GM03348 (cell line): ENCODE results near the gene PRR32.
"Not testable (repeated sequence)": the region's sequence is repeated elsewhere in the genome, so short reads cannot be mapped to it uniquely, and the experiment has no call there.

Experiments used
- DNase-seq: peaks from one replicate; pipeline ENCODE4 v3.0.0; 2012; ENCODE audit warnings: low spot score

The PRR32 gene, protein sequence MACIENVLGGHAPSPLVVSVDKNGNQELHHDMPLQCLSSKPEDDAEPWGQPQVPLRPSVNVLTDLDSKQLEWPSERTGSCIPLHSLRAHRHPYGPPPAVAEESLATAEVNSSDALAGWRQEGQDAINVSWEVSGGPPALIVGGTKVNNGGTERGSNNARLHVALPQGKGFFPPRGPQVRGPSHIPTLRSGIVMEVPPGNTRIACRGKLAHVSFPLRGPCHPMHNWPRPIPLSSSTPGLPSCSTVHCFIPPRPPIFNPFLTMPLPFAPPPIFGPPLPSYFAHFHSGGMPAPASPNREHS

DNA sequence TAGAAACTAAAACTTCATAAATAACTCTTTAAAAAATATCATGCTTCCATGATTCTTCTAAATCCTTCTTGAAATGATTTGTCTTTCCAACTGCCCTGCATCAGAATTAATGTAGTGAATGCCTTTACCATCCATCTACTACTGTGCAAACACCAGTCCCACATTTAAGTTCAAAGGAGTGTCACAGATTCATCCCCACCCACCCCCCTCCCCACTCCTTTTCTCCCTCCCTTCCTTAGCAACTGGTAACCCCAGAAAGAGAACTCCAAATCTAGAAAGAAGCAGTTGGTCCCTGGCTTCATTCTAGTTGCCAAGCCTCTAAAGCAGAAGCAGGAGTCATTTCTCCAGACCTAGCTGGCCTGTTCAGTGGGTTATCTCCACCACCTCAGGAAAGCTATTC is at the start of gene PRR32:
Gene PRR32, plus strand, starts transcription at position 301 of the 400 bp plus-strand sequence. CDS start 115 bp downstream, outside the sequence.
- DNase-seq: no peak

DNA sequence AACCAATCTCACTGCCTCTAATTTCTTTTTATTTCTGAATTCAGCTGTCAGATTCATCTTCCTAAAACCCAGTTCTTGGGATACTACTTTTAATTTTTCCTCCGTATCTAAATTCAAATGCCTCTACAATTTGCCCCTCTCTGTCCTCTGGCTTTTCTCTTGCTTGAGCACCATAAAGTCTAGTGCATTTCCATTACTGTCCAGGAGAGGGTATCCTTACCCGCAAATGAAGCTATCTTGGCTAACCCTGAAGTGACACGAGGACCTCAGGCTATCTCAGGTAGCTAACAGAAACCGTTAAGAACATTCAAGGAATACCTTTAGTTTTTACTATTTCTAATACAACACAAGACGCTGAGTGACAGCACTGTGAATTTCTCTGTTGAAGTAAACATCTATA is 49.4 kb upstream of the PRR32 start:
- no peak for DNase-seq

DNA sequence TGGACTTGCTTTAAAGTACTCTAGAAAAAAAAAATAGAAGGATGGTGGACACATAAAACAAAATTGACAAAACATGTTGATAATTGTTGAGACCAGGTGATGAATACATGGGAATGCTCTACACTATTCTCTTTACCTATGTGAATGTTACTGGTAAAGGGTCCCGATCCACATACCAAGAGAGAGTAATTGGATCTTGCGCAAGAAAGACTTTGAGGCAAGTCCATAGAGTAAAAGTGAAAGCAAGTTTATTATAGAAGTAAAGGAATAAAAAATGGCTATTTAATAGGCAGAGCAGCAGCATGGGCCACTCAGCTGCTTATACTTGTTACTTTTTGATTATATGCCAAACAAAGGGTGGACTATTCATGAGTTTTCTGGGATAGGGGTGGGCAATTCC is 34.0 kb upstream of the PRR32 start:
- DNase-seq: no peak

DNA sequence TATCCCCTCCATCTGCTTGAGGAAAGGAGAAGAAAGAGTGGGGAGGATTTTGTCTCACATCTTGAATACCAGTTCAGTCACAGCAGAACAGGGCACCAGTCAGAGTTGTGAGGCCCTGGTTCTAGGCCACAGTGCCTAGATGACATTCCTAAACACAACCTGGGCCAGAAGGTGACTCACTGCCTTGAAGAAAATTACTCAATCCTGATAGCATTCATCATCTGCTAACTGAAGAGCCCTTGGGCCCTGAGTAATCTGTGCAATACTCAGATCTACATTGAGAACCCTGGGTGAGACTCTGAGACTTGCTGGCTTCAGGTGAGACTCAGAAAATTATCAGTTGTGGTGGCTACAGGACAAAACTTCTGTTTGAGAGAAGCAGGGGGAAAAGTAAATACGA is 20.5 kb upstream of the PRR32 start:
- DNase-seq: no peak

DNA sequence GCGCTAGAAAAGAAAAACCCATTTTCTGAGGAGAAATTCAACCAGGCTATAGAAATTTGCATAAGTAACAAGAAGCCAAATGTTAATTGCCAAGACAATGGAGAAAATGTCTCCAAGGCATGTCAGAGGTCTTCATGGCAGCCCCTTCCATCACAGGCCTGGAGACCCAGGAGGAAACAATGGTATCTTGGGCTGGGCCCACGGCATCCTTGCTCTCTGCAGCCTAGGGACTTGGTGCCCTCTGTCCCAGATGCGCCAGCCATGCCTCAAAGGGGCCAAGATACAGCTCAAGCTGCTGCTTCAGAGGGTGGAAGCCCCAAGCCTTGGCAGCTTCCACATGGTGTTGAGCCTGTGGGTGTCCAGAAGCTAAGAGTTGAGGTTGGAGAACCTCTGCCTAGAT is 12.7 kb upstream of the PRR32 start:
- DNase-seq: not testable (repeated sequence)

DNA sequence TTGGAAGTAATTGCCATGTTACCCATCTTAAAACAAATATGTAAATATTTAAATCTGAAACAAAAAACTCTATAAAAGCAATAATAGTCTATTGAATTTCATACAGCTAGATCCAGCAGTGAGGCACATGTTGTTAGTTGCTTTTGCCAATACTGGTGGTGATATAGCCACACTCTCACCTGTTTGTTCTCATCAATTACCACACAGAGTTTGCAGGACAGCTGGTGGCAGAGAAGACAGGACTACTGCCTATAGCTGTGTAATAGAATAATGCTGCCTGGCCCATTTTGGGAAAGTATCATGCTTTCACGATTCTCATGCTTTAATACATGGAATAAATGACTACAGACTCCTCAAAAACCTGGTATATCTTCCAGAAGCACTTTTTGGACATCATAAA is 3.7 kb upstream of the PRR32 start:
- DNase-seq: no peak

DNA sequence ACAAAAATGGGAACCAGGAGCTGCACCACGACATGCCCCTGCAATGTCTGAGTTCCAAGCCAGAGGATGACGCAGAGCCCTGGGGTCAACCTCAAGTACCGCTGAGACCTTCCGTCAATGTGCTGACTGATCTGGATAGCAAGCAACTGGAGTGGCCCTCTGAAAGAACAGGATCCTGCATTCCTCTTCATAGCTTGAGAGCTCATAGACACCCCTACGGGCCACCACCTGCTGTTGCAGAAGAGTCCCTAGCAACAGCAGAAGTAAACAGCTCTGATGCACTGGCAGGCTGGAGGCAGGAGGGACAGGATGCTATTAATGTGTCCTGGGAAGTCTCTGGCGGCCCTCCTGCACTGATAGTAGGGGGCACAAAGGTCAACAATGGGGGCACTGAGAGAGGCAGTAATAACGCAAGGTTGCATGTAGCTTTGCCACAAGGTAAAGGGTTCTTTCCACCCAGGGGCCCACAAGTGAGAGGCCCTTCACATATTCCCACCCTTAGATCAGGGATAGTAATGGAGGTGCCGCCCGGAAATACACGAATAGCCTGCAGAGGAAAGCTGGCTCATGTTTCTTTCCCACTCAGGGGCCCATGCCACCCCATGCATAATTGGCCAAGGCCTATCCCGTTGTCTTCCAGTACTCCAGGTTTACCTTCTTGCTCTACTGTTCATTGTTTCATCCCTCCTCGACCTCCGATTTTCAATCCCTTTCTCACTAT is 1.3 kb downstream of the PRR32 start:
- DNase-seq: no peak

DNA sequence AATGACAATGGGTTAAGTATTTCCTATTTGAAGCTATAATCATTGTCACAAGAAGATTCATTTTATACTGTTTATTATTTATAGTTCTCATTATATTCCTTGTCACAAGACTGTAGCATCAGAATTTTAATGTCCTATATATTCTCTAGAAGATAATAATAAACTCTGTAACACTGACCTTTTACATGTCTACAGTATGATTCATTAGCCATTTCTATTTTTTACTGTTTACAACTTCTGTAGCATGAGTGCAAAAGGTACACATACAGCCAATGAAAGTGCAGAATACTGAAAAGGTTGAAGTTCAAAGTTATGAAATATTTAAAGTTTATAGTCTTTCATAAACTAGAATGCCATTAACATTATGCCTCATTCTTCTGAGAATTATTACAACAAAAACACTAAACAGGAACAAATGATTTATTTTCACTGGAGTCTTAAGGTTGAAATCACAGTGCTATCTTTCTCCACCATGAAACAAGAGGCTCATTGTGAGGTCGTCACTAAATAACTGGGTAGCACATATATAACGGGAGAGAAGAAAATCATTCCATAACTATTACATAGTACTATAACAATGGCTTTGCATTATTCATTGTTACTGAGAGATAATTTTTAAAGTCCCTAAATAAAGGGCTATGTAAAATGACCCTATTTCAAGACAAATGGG is 4.9 kb downstream of the PRR32 start:
- no peak for DNase-seq

DNA sequence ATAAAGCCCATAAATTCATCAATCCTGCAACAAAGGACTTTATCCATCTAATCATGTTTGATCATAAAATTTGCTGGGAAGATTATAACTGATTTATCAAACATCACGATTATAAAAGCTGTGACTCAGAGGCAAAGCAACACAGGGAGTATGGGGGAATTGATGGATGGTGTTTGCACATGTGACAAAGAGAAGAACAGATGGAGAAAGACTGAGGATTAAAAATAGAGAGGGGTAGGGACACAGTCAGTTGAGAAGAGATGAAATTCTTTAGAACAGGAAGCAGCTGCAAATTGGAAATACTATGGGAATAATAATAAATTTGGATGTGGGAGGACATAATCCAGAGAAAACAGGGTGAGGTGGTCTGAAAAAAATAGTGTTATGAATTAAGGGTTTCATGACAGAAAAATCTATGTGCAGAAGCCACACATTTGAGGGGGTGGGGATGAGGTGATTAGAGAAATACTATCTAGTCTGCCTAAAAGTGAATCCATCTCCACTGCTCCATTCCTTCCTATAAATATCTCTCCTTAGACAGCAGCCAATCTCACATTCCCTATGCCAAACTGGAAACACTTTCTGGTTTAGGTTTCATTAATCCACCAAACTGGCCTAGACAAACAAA is 6.2 kb downstream of the PRR32 start:
- DNase-seq: no peak

DNA sequence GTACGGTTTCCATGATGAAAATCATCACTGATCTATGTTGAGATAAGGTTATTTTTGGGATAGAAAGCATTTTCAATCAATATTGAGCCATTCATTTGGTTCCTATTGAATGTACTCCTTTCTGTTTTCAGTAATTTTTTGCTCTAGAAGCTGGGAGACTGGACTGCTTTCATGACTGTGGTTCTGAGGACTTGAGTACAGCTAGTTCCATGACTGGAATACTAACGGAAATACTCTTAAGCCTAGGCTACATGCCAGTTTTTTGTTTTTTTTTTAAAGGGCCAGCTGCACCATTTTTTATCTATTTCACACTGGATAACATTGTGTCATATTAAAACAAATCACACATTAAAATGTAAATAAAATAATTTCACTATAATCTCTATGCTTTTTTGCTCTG is 16.7 kb downstream of the PRR32 start:
- no peak for DNase-seq

DNA sequence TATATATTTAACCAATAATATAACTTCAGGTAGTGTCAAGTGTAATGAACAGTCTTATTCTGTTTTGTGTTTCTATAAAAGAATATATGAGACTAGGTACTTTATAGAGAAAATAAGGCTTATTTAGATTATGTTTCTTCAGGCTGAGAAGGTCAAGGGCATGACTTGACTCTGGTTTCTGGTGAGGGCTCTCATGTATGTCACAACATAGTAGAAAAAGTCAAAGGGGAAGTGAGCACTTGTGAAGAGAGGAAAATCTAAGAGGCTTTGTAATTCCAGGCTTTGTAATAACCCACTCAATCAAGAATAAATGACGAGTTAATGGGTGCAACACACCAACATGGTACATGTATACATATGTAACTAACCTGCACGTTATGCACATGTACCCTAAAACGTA is 27.6 kb downstream of the PRR32 start:
- no peak for DNase-seq

DNA sequence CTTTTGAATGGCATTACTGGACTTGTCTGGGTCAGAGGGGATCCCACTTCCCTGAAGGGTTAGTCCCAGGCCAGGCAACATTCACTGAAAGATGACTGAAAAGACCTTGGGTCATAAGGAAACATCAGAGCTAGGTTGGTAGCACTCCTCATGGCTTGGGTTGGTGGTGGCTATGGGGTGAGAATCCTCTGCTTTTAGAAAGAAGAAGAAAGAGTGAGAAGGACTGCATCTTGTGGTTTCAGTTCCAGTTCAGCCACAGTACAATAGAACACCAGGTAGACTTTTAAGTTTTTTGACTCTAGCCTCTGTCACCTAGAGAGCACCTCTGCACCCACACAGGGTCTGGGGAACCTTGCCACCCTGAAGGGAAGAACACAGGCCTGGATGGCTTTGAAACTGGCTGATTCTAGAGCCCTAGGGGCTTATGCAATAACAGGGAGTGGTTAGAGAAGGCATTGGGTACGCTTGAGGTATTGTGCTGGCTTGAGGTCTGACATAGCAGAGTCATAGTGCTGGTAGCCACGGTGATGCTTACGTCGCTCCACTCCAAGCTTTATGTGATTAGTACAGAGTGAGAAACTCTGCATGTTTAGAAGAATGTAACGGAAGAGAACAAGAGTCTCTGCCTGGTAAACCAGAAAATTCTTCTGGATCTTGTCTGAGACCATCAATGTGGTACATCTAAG is 36.5 kb downstream of the PRR32 start:
- DNase-seq: no peak
